Activated naive CD8-positive, alpha-beta T cell treated with anti-CD3 and anti-CD28 coated beads for 36 hours (primary cell): ENCODE measurements around the gene IL17REL. TPM values are rescaled to one million over a fixed set of nuclear protein-coding genes. Genes with fewer than 3 reads are reported as not detected.
"Not testable (repeated sequence)": the region's sequence is repeated elsewhere in the genome, so short reads cannot be mapped to it uniquely, and the experiment has no call there.

Source experiments
- DNase-seq: peaks from one replicate; pipeline ENCODE4 v3.0.0; 2021
- H3K27ac Mint-ChIP-seq: one replicate; pipeline ENCODE4 v1.8.0; 2022; ENCODE audit warnings: mild to moderate bottlenecking, moderate library complexity, mixed read lengths
- H3K27me3 Mint-ChIP-seq: one replicate; pipeline ENCODE4 v1.8.0; 2022; ENCODE audit warnings: mild to moderate bottlenecking, mixed read lengths
- H3K36me3 Mint-ChIP-seq: one replicate; pipeline ENCODE4 v1.8.0; 2021; ENCODE audit warnings: mild to moderate bottlenecking, mixed read lengths
- H3K4me1 Mint-ChIP-seq: one replicate; pipeline ENCODE4 v1.8.0; 2021; ENCODE audit warnings: mixed read lengths
- H3K4me3 Mint-ChIP-seq: one replicate; pipeline ENCODE4 v1.8.0; 2022; ENCODE audit warnings: mild to moderate bottlenecking, moderate library complexity, mixed read lengths
- H3K9me3 Mint-ChIP-seq: one replicate; pipeline ENCODE4 v1.8.0; 2022; ENCODE audit warnings: mixed read lengths
- total RNA-seq, 2 experiments: library from RNA; stranded (reverse); gene quantifications; one replicate each; pipeline ENCODE4 v1.2.3, GENCODE V29; 2021

The IL17REL gene
- total RNA-seq, 2 experiments from 2014 or later, result not detected

DNA sequence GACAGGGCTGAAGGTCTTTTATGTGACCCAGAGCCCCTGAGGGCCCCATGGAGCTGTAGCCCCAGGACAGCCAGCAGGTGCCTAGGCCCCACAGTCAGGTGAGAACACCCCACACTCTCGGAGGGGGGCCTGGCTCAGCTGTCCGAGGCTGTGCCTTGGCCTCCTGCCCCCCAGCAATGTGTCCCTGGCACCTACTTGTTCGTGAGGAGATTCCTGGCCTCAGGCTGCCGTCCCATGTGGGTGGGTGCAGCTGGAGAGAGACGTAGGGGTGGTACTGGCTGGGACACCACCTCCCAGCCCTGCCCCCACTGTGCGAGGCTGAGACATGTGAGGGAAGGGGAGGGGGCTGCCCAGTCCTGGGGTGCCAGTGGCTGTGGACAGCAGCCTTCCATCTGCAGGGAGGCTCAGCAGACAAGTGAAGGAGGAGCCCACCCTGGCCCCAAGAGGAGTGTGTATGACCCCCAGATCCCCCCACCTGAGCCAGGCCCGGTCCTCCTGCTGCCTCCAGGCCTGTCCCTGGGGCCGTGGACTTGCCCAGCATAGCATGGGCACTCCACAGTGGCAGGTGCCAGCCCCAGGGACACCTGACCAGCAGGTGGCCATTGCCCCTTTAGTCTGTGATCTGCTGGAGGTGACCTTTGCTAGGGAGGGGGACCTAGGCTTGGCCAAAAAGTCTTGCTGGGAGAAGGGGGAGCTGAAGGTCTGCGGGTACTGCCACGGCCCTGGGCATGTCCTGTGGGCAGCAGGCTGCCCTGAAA lies 17.0 kb downstream of the IL17REL start:
- Mint-ChIP-seq H3K36me3 (peaks cover 2% of the 10 kb centered on the region), H3K27ac (no peak overlapping the region), H3K4me3 (no peak overlapping the region), H3K27me3 (peaks cover 10% of the 10 kb centered on the region), H3K4me1 (peaks cover 7% of the 10 kb centered on the region), H3K9me3 (peaks cover 9% of the 10 kb centered on the region)
- no peak for DNase-seq

DNA sequence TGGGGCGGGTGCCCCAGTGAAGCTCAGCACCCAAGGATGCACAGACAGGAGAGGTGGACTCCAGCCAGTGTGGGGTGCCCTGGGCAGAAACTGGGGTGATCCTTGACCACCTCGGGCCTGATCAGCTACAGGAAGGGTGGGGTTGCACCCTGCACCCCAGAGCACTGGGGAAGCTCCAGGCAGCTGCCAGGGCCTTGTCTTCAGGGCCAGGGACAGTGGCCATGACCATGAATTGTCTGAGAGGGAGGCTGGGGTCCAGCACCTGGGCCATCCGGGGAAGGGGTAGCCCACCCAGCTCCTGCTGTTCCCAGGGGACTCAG lies 17.6 kb downstream of the IL17REL start:
- Mint-ChIP-seq H3K27me3 (peaks cover 10% of the 10 kb centered on the region), H3K36me3 (peaks cover 2% of the 10 kb centered on the region), H3K4me3 (no peak overlapping the region), H3K9me3 (peaks cover 11% of the 10 kb centered on the region), H3K4me1 (peaks cover 7% of the 10 kb centered on the region), H3K27ac (no peak overlapping the region)
- DNase-seq, result no peak

DNA sequence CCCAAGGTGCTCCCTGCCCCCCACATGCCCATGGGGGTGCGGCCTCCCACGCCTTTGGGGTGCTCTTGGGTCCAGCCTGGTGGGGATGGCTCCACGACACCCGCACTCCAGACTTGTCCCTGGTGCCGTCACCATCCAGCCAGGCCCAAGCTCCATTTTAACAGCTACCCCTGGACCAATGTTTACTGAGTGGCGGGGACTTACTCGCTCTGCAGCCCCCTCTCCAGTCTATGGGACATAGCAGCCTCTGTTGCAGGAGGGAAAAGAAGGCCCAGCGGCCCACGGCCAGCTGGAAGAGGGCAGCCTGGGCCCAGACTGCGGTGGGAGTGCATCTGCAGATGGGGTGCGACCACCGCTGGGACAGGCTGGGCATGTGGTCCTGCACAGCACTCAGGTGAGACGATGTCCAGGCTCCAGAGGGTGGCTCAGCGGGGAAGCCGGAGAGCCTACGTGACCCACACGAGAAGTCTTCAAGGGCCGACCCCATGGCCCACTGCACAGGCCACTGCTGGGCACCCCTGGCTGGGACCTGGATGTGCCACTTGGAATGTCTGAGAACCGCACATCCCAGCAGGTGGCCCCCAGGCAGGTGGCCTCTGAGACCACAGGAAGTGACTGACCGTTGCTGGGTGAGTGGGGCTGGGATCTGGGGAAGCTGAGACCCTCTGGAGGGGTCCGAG lies 18.1 kb downstream of the IL17REL start:
- H3K27me3 Mint-ChIP-seq, result peaks cover 10% of the 10 kb centered on the region
- H3K4me1 Mint-ChIP-seq, result peaks cover 7% of the 10 kb centered on the region
- H3K36me3 Mint-ChIP-seq, result peaks cover 4% of the 10 kb centered on the region
- peaks cover 11% of the 10 kb centered on the region for H3K9me3 Mint-ChIP-seq
- H3K27ac Mint-ChIP-seq, result no peak overlapping the region
- no peak for DNase-seq
- no peak overlapping the region for H3K4me3 Mint-ChIP-seq

DNA sequence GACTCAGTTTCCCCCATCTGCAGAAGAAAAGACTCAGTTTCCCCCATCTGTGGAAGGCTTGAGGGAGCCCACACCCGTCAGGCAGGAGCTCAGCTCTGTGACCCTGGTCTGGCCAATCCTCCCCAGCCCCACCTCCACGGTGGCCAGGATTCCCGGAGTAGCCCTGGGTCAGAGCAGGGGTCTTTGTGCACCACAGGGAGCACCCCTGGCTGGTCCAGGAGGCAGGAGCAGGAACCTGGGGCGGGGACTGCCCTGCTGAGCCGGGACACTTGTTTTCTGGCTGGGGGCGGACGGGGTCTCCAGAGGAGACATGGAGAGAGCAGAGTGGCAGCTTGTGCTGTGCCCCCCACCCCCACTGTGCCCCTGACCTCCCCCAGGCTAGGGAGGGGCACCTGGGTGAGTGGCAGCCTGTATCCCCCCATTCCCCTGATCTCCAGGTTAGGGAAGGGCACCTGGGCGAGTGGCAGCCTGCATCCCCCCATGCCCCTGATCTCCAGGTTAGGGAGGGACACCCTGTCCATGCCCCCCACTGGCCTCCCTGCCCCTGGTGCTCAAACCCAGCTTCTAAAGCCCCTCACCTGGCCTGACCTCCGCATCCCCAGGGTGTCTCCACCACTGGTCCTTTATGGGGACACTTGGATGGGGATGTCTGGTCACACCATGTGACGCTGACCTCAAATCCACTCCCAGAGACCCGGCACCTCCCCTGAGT lies 18.8 kb downstream of the IL17REL start:
- peaks cover 11% of the 10 kb centered on the region for H3K9me3 Mint-ChIP-seq
- no peak overlapping the region for H3K27ac Mint-ChIP-seq
- H3K4me3 Mint-ChIP-seq, result no peak overlapping the region
- peaks cover 7% of the 10 kb centered on the region for H3K4me1 Mint-ChIP-seq
- DNase-seq, result no peak
- H3K36me3 Mint-ChIP-seq, result peaks cover 4% of the 10 kb centered on the region
- H3K27me3 Mint-ChIP-seq, result peaks cover 6% of the 10 kb centered on the region

DNA sequence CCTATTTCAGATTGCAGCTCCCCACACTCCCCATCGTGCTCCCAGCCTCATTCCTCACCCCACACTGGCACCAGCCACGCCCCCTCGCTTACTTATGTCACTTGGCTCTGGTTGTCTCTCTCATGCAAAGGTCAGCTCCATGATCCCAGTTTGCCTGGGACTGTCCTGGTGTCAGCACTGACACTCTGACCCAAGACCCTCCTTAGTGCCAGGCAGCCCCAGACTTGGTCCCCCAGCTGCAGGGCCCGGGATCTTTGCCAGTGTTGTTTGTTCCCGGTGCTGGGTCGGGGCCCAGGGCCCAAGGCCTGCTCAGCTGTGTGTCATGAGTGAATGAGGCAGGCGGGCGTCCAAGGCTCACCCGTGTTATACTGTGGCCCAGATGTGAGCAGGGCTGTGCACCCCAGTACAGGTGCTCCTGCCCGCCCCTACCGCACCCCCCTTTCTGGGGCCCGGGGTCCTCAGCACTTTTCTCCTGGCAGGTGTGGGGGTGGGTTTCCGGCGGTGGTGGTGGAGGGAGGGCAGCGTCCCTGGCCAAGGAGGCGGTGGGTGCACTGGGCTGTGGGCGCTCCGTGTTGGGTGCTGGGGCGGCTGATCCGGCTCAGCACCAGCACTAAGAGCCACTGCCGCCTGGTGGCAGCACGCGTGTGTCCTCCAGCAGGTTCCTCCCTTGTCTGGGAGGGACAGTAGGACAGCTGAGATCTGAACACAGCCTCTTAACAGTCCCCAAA lies 19.5 kb downstream of the IL17REL start:
- H3K27ac Mint-ChIP-seq, result no peak overlapping the region
- H3K4me1 Mint-ChIP-seq, result peaks cover 7% of the 10 kb centered on the region
- H3K27me3 Mint-ChIP-seq, result no peaks in the 10 kb centered on the region
- H3K4me3 Mint-ChIP-seq, result no peak overlapping the region
- peak; percentile 70 for DNase-seq
- H3K36me3 Mint-ChIP-seq, result peaks cover 4% of the 10 kb centered on the region
- H3K9me3 Mint-ChIP-seq, result peaks cover 11% of the 10 kb centered on the region

DNA sequence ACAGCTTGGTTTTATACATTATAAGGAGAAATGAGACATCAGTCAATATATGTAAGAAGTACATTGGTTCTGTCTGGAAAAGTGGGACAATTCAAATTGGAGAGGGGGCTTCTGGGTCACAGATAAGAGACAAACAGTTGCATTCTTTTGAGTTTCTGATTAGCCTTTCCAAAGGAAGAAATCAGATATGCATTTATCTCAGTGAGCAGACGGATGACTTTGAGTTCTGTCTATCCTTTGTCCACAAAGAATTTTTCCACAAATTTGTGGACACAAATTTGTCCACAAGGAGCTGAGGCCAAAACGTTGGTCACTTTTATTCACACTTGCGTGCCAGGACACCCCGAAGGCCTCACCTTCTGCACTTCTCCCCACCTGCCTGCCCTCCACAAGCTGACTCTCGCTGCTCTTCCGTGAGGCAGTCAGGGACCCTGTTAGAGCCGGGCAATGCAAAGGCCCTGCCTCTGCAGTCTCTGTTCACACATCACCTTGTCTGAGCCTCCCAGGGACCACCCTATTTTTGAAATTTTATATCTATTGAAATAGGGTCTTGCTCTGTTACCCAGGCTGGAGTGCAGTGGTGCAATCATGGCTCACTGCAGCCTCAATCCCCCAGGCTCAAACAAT lies 20.5 kb downstream of the IL17REL start:
- Mint-ChIP-seq H3K27ac (no peak overlapping the region), H3K4me3 (no peak overlapping the region), H3K9me3 (peaks cover 14% of the 10 kb centered on the region), H3K27me3 (no peaks in the 10 kb centered on the region), H3K36me3 (peaks cover 4% of the 10 kb centered on the region), H3K4me1 (peaks cover 7% of the 10 kb centered on the region)
- no peak for DNase-seq

DNA sequence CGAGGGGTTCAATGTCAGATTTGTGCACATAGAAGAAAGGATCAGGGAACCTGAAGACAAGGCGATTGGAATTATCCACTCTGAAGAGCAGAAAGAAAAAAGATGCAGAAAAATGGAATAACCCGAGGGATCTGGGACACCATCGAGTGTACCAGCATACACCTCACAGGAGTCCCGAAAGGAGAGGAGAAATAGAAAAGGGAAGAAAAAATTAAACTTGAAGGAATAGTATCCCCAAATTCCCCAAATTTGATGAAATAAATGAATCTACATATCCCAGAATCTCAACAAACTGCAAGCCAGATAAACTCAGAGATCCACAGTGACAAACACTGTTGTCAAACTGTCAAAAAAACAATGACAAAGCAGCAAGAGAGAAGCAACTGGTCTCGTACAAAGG lies 21.4 kb downstream of the IL17REL start:
- Mint-ChIP-seq H3K36me3 (peaks cover 4% of the 10 kb centered on the region), H3K27ac (no peak overlapping the region), H3K27me3 (no peaks in the 10 kb centered on the region), H3K4me1 (peaks cover 7% of the 10 kb centered on the region), H3K9me3 (peaks cover 22% of the 10 kb centered on the region), H3K4me3 (no peak overlapping the region)
- no peak for DNase-seq

DNA sequence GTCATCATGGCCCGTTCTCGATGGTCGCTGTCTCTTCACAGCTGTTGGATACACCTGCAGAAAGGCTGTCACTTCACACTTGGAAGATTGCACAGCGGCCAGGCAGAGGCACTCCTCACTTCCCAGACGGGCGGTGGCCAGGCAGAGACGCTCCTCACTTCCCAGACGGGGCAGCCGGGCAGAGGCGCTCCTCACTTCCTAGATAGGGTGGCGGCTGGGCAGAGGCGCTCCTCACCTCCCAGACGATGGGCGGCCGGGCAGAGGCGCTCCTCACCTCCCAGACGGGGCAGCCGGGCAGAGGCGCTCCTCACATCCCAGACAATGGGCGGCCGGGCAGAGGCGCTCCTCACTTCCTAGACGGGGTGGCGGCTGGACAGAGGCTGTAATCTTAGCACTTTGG lies 22.7 kb downstream of the IL17REL start:
- peaks cover 34% of the 10 kb centered on the region for H3K9me3 Mint-ChIP-seq
- not testable (repeated sequence) for H3K27ac Mint-ChIP-seq, DNase-seq, H3K36me3 Mint-ChIP-seq, H3K4me3 Mint-ChIP-seq, H3K4me1 Mint-ChIP-seq, H3K27me3 Mint-ChIP-seq

DNA sequence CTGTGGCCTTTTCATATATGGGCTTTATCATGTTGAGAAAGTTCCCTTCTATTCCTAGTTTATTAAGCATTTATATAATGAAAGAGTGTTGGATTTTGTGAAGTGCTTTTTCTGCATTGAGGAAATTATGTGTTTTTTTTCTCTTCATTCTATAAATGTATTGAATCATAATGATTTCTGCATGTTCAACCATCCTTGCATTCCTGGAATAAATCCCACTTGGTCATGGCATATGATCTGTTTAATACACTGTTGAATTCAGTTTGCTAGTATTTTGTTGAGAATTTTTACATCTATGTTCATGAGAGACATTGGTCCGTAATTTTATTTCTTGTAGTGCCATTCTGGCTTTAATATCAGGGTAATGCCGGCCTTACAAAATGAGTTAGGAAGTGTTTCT lies 26.2 kb downstream of the IL17REL start:
- Mint-ChIP-seq H3K27me3 (peaks cover 13% of the 10 kb centered on the region), H3K9me3 (peaks cover 40% of the 10 kb centered on the region), H3K27ac (no peak overlapping the region), H3K36me3 (peaks cover 14% of the 10 kb centered on the region), H3K4me1 (peaks cover 6% of the 10 kb centered on the region), H3K4me3 (no peak overlapping the region)
- DNase-seq, result no peak

DNA sequence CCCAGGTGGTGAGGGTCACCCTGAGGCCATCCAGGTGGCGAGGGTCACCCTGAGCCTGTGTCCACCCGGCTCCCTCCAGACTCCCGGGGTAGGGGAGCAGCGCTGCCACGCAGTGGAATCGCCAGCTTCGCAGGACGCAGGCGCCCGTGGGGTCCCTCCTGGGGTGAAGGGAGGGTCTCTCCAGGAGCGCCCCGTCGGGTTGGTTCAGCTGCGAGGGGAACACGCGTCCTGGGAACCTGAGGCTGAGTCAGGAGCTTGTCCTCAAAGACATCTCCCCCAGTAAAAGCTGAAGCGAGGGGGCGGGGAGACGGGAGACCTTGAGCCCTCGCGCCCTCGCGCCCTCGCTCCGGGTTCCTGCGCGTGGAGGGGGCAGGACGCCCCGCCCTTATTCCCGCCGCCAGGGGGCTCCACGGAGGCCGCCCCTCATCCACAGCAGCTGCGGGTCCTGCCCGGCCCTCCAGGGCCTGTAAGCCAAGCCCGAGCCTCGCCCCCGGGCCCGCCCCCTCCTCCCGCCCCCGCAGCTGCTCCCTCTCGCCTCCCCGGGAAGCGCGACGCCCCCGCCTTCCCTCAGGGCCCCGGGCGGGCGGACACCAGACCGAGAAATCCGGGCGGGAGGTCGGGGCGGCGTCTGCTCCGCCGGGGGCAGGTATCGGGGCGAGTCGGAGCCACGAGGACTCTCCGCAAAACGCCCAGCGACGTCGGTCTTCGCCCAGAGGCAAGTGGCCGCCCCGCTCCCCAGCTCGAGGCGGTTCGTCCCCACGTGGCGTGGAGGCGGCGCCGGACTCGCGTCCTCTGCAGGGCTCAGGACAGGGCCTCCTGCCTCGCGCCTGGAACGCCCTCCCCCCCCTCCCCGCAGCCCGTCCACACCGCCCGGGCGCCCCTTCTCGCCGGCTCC lies 29.2 kb downstream of the IL17REL start:
- H3K27ac Mint-ChIP-seq, result no peak overlapping the region
- peaks cover 28% of the 10 kb centered on the region for H3K36me3 Mint-ChIP-seq
- H3K4me3 Mint-ChIP-seq, result no peak overlapping the region
- no peak for DNase-seq
- H3K4me1 Mint-ChIP-seq, result peaks cover 18% of the 10 kb centered on the region
- peaks cover 13% of the 10 kb centered on the region for H3K27me3 Mint-ChIP-seq
- peaks cover 51% of the 10 kb centered on the region for H3K9me3 Mint-ChIP-seq

DNA sequence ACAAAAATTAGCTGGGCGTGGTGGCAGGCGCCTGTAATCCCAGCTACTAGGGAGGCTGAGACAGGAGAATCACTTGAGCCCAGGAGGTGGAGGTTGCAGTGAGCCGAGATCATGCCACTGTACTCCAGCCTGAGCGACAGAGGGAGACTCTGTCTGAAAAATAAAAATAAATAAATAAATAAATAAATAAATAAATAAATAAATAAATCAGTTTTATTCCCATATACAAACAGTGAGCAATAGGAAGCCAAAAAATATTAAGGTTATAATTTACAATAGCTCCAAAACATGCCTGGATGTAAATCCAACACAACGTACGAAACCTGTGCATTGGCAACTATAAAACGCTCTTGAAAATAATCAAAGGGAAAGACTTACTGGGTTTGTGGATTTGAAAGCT lies 30.8 kb downstream of the IL17REL start:
- Mint-ChIP-seq H3K27me3 (peaks cover 13% of the 10 kb centered on the region), H3K36me3 (peaks cover 37% of the 10 kb centered on the region), H3K4me1 (peaks cover 22% of the 10 kb centered on the region), H3K9me3 (peaks cover 53% of the 10 kb centered on the region)
- not testable (repeated sequence) for H3K27ac Mint-ChIP-seq, DNase-seq, H3K4me3 Mint-ChIP-seq

DNA sequence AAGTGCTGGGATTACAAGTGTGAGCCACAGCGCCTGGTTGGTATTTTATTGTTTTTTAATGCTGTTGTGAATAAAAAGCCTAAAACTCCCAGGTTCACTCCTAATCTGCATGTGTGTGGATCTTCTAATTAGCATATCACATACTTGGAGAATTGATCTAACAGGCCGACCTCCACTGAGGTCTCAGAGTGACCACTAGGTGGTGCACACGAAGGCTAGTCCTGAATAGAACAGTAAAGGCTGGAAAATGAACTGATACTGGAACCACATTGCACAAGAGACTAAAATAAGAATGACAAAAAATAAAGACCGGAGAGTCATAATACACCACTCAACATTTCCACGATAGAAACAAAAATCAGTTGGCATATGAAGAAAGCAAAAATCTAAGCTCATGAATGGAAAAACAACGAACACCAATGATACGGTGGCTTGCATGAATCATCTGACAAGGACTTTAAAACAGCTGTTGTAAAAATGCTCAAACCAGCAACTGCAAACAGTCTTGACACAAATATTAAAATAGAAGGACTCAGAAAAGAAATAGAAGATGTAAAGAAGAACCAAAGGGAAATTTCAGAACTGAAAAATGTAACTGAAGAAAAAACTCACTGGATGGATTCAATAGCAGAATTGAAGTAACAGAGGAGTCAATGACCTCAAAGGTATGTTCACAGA lies 32.8 kb downstream of the IL17REL start:
- no peak overlapping the region for H3K4me3 Mint-ChIP-seq
- H3K36me3 Mint-ChIP-seq, result peaks cover 48% of the 10 kb centered on the region
- peak overlapping the region; percentile 3 for H3K27ac Mint-ChIP-seq
- peaks cover 36% of the 10 kb centered on the region for H3K4me1 Mint-ChIP-seq
- H3K27me3 Mint-ChIP-seq, result peaks cover 15% of the 10 kb centered on the region
- DNase-seq, result no peak
- H3K9me3 Mint-ChIP-seq, result peaks cover 43% of the 10 kb centered on the region

DNA sequence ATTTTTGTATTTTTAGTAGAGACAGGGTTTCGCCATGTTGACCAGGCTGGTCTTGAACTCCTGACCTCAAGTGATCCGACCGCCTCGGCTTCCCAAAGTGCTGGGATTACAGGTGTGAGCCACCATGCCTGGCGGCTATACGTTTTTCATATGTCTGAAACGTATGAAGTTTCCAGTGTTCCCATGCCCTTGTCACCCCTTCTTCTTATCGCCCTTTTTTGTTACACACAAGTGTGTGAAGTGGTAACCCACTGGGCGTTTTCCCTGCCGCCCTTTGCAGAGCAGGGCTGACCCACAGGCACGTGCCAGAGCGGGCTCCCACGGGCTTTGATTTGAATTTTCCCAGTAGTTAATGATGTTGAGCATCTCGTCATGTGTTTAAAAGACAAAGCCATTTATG lies 35.0 kb downstream of the IL17REL start:
- no peak for DNase-seq
- Mint-ChIP-seq H3K27me3 (peaks cover 8% of the 10 kb centered on the region), H3K27ac (no peak overlapping the region), H3K36me3 (peaks cover 42% of the 10 kb centered on the region), H3K4me3 (no peak overlapping the region), H3K9me3 (peaks cover 38% of the 10 kb centered on the region), H3K4me1 (peaks cover 29% of the 10 kb centered on the region)
